Trophoblast cell (in vitro differentiated cells and primary cell): ENCODE measurements around the gene LMBR1L.
A peak's percentile ranks its signal among the peaks of the same experiment; 100 is the strongest.

ENCODE experiments used
- DNase-seq, 2 donors: peaks; one replicate each; pipeline ENCODE4 v3.0.0-alpha.2; 2016
- H2AFZ ChIP-seq: 2 replicates; pipeline ENCODE4 v1.6.1; 2013; ENCODE audit warnings: low read length, moderate library complexity, mild to moderate bottlenecking; ENCODE audit not compliant: insufficient read depth, poor library complexity
- H2AK5ac ChIP-seq: 2 replicates; pipeline ENCODE4 v1.6.1; 2013; ENCODE audit warnings: mild to moderate bottlenecking, low read length
- H2BK120ac ChIP-seq: 2 replicates; pipeline ENCODE4 v1.6.1; 2013; ENCODE audit warnings: low read length, mild to moderate bottlenecking, moderate library complexity; ENCODE audit not compliant: insufficient read depth, poor library complexity
- H2BK12ac ChIP-seq: 2 replicates; pipeline ENCODE4 v1.6.1; 2013; ENCODE audit warnings: mild to moderate bottlenecking, low read length, moderate library complexity
- H2BK5ac ChIP-seq: 2 replicates; pipeline ENCODE4 v1.6.1; 2013; ENCODE audit warnings: low read length, low read depth, moderate library complexity, mild to moderate bottlenecking; ENCODE audit not compliant: poor library complexity
- H3K14ac ChIP-seq: 2 replicates; pipeline ENCODE4 v1.6.1; 2013; ENCODE audit warnings: mild to moderate bottlenecking, low read length
- H3K18ac ChIP-seq: 2 replicates; pipeline ENCODE4 v1.6.1; 2013; ENCODE audit warnings: mild to moderate bottlenecking, low read length
- H3K23ac ChIP-seq: 2 replicates; pipeline ENCODE4 v1.6.1; 2013; ENCODE audit warnings: low read length
- H3K27ac ChIP-seq: 2 replicates; pipeline ENCODE4 v1.5.1; 2013; ENCODE audit warnings: low read depth, mild to moderate bottlenecking, inconsistent platforms, low read length, moderate library complexity
- H3K27me3 ChIP-seq: 2 replicates; pipeline ENCODE4 v1.6.1; 2013; ENCODE audit warnings: inconsistent platforms, mild to moderate bottlenecking, low read length, moderate library complexity; ENCODE audit not compliant: insufficient read depth
- H3K36me3 ChIP-seq, 2 experiments: 1 replicate in 1 of 2; 2 replicates in 1 of 2; pipeline ENCODE4 v1.6.1; 2013; ENCODE audit warnings: low read length in 2 of 2, mild to moderate bottlenecking in 2 of 2, moderate library complexity in 1 of 2; ENCODE audit not compliant: insufficient read depth in 2 of 2, control insufficient read depth in 1 of 2
- H3K4ac ChIP-seq: 2 replicates; pipeline ENCODE4 v1.6.1; 2013; ENCODE audit warnings: low read depth, mild to moderate bottlenecking, low read length, moderate library complexity
- H3K4me1 ChIP-seq, 2 experiments: 1 replicate in 1 of 2; 2 replicates in 1 of 2; pipeline ENCODE4 v1.6.1; 2013; ENCODE audit warnings: low read length in 2 of 2, mild to moderate bottlenecking in 2 of 2, moderate library complexity in 1 of 2; ENCODE audit not compliant: insufficient read depth in 2 of 2, control insufficient read depth in 1 of 2
- H3K4me2 ChIP-seq: 2 replicates; pipeline ENCODE4 v1.6.1; 2013; ENCODE audit warnings: inconsistent platforms, mild to moderate bottlenecking, low read length, moderate library complexity
- H3K4me3 ChIP-seq: 2 replicates; pipeline ENCODE4 v1.5.1; 2013; ENCODE audit warnings: mild to moderate bottlenecking, low read depth, low read length, inconsistent platforms
- H3K79me1 ChIP-seq: one replicate; pipeline ENCODE4 v1.6.1; 2013; ENCODE audit warnings: low read length
- H3K79me2 ChIP-seq: 2 replicates; pipeline ENCODE4 v1.6.1; 2013; ENCODE audit warnings: low read length, mild to moderate bottlenecking; ENCODE audit not compliant: control insufficient read depth, insufficient read depth, poor library complexity
- H3K9ac ChIP-seq: 2 replicates; pipeline ENCODE4 v1.6.1; 2013; ENCODE audit warnings: mild to moderate bottlenecking, low read length
- H3K9me3 ChIP-seq: 2 replicates; pipeline ENCODE4 v1.6.1; 2013; ENCODE audit warnings: low read depth, mild to moderate bottlenecking, control low read depth, inconsistent platforms, low read length; ENCODE audit not compliant: insufficient read depth
- H4K12ac ChIP-seq: 2 replicates; pipeline ENCODE4 v1.6.1; 2013; ENCODE audit warnings: low read depth, mild to moderate bottlenecking, low read length, moderate library complexity
- H4K8ac ChIP-seq: 2 replicates; pipeline ENCODE4 v1.6.1; 2013; ENCODE audit warnings: low read depth, mild to moderate bottlenecking, low read length, moderate library complexity
- H4K91ac ChIP-seq: one replicate; pipeline ENCODE4 v1.6.1; 2013; ENCODE audit warnings: low read depth, mild to moderate bottlenecking, low read length, moderate library complexity
- whole genome bisulfite sequencing: extraction: QIAGEN DNeasy Blood & Tissue Kit; methylation state at CpG from one replicate; pipeline ENCODE4 v1.1.7; 2013; ENCODE audit warnings: missing lambda C conversion rate; ENCODE audit not compliant: insufficient read length, insufficient coverage; ENCODE audit errors: extremely low coverage; 5-methylcytosine and 5-hydroxymethylcytosine counted together

Gene LMBR1L

GRCh38 chr12:49104822-49105221, 5.8 kb downstream of the LMBR1L start:
- no peak overlapping the region for H4K8ac ChIP-seq
- no peak overlapping the region for H2BK12ac ChIP-seq
- no peak for DNase-seq
- no peak overlapping the region for H3K18ac ChIP-seq
- no CpG with 5 or more reads among the region's 3 CpGs for WGBS
- H3K79me2 ChIP-seq = no peaks in the 10 kb centered on the region
- peaks cover 2% of the 10 kb centered on the region for H3K9me3 ChIP-seq
- H4K12ac ChIP-seq = no peak overlapping the region
- H3K9ac ChIP-seq = no peak overlapping the region
- H3K4me2 ChIP-seq = no peak overlapping the region
- H2BK5ac ChIP-seq = no peak overlapping the region
- H3K79me1 ChIP-seq = peaks cover under 1% of the 10 kb centered on the region
- H3K23ac ChIP-seq = no peak overlapping the region
- no peak overlapping the region for H2BK120ac ChIP-seq
- no peak overlapping the region for H2AFZ ChIP-seq
- no peak overlapping the region for H3K4ac ChIP-seq
- H3K4me1 ChIP-seq = peaks cover 15 to 16% of the 10 kb centered on the region in 2 experiments
- no peak overlapping the region for H4K91ac ChIP-seq
- no peak overlapping the region for H3K4me3 ChIP-seq
- H2AK5ac ChIP-seq = no peak overlapping the region
- no peak overlapping the region for H3K14ac ChIP-seq
- H3K27ac ChIP-seq = no peak overlapping the region
- no peaks in the 10 kb centered on the region for H3K27me3 ChIP-seq
- peaks cover 46 to 63% of the 10 kb centered on the region in 2 experiments for H3K36me3 ChIP-seq

- no peak overlapping the region for H3K14ac ChIP-seq
- no peak overlapping the region for H3K4me2 ChIP-seq
- no peak overlapping the region for H3K9ac ChIP-seq
- no peak overlapping the region for H3K27ac ChIP-seq
- H3K27me3 ChIP-seq = peaks cover 2% of the 10 kb centered on the region
- no peak for DNase-seq
- H2AFZ ChIP-seq = no peak overlapping the region
- H3K9me3 ChIP-seq = peaks cover 2% of the 10 kb centered on the region
- no peak overlapping the region for H2BK5ac ChIP-seq
- peaks cover 61 to 75% of the 10 kb centered on the region in 2 experiments for H3K36me3 ChIP-seq
- H4K12ac ChIP-seq = no peak overlapping the region
- H3K4me1 ChIP-seq = peaks cover 0 to 1% of the 10 kb centered on the region in 2 experiments
- H3K79me1 ChIP-seq = no peaks in the 10 kb centered on the region
- no peak overlapping the region for H2BK120ac ChIP-seq
- H3K79me2 ChIP-seq = no peaks in the 10 kb centered on the region
- H4K8ac ChIP-seq = no peak overlapping the region
- H3K4ac ChIP-seq = no peak overlapping the region
- H2AK5ac ChIP-seq = no peak overlapping the region
- no peak overlapping the region for H2BK12ac ChIP-seq
- no peak overlapping the region for H3K23ac ChIP-seq
- no peak overlapping the region for H3K4me3 ChIP-seq
- no peak overlapping the region for H3K18ac ChIP-seq
- WGBS = no CpG with 5 or more reads among the region's 6 CpGs
- no peak overlapping the region for H4K91ac ChIP-seq
Measured at GRCh38 chr12:49100380-49100779, 10.3 kb downstream of the LMBR1L start.

- Histone ChIP-seq H2AFZ (no peak overlapping the region), H3K4ac (no peak overlapping the region), H3K4me1 (peaks cover 6 to 7% of the 10 kb centered on the region in 2 experiments), H3K14ac (no peak overlapping the region), H3K23ac (no peak overlapping the region), H3K79me2 (no peaks in the 10 kb centered on the region), H4K91ac (no peak overlapping the region), H3K4me2 (no peak overlapping the region), H3K27ac (no peak overlapping the region), H2BK12ac (no peak overlapping the region), H2BK5ac (no peak overlapping the region), H3K9ac (no peak overlapping the region), H4K12ac (no peak overlapping the region), H3K18ac (no peak overlapping the region), H4K8ac (no peak overlapping the region), H3K79me1 (no peaks in the 10 kb centered on the region), H3K4me3 (no peak overlapping the region), H3K9me3 (peaks cover 6% of the 10 kb centered on the region), H3K27me3 (peaks cover 18% of the 10 kb centered on the region), H2BK120ac (no peak overlapping the region), H3K36me3 (peaks cover 51 to 59% of the 10 kb centered on the region in 2 experiments), H2AK5ac (no peak overlapping the region)
- DNase-seq = no peak
- WGBS = 100% methylated on average over 1 of the region's 2 CpGs
Measured at GRCh38 chr12:49098703-49099102, 11.9 kb downstream of the LMBR1L start.

GRCh38 chr12:49098035-49098451, 12.6 kb downstream of the LMBR1L start:
- Histone ChIP-seq H4K8ac (no peak overlapping the region), H2AK5ac (no peak overlapping the region), H2AFZ (no peak overlapping the region), H3K9me3 (peaks cover 6% of the 10 kb centered on the region), H3K9ac (no peak overlapping the region), H3K4ac (no peak overlapping the region), H3K79me2 (no peaks in the 10 kb centered on the region), H3K79me1 (no peaks in the 10 kb centered on the region), H4K91ac (no peak overlapping the region), H2BK120ac (no peak overlapping the region), H3K4me3 (no peak overlapping the region), H3K14ac (no peak overlapping the region), H4K12ac (no peak overlapping the region), H3K23ac (no peak overlapping the region), H2BK12ac (no peak overlapping the region), H3K4me1 (peaks cover 6 to 10% of the 10 kb centered on the region in 2 experiments), H3K27ac (no peak overlapping the region), H3K27me3 (peaks cover 25% of the 10 kb centered on the region), H3K36me3 (peaks cover 48 to 54% of the 10 kb centered on the region in 2 experiments), H2BK5ac (no peak overlapping the region), H3K18ac (no peak overlapping the region), H3K4me2 (no peak overlapping the region)
- no CpG with 5 or more reads among the region's 4 CpGs for WGBS
- DNase-seq = peak; percentile 28 to 72
